Activated CD4-positive, alpha-beta T cell treated with anti-CD3 and anti-CD28 coated beads, Interleukin-2, amount 50 U/mL, for 48 hours (primary cell): ENCODE data around the gene KCNC3.

ENCODE experiments used
- DNase-seq, 2 experiments: peaks; one replicate each; pipeline ENCODE4 v3.0.0-alpha.2; 2020

Gene KCNC3

GRCh38 chr19:50326101-50326664 lies 3.0 kb downstream of the KCNC3 start:
- no peak for DNase-seq

GRCh38 chr19:50325310-50326100 lies 3.7 kb downstream of the KCNC3 start:
- DNase-seq = peak; percentile 72 to 78

- DNase-seq = no peak
Measured at GRCh38 chr19:50324331-50324730, 4.8 kb downstream of the KCNC3 start.

- no peak for DNase-seq
Measured at GRCh38 chr19:50323782-50324133, 5.4 kb downstream of the KCNC3 start.

- DNase-seq = no peak
Measured at GRCh38 chr19:50322931-50323781, 6.0 kb downstream of the KCNC3 start.

GRCh38 chr19:50322234-50322633 lies 6.9 kb downstream of the KCNC3 start:
- no peak for DNase-seq

GRCh38 chr19:50321831-50322230 lies 7.3 kb downstream of the KCNC3 start:
- no peak for DNase-seq

GRCh38 chr19:50320596-50320995 lies 8.6 kb downstream of the KCNC3 start:
- DNase-seq = no peak

- no peak for DNase-seq
Measured at GRCh38 chr19:50320051-50320450, 9.1 kb downstream of the KCNC3 start.

- DNase-seq = no peak
Measured at GRCh38 chr19:50319156-50319555, 10.0 kb downstream of the KCNC3 start.

- no peak for DNase-seq
Measured at GRCh38 chr19:50318438-50318837, 10.7 kb downstream of the KCNC3 start.

- no peak for DNase-seq
Measured at GRCh38 chr19:50317115-50317514, 12.1 kb downstream of the KCNC3 start.

- peak; percentile 43 to 52 for DNase-seq
Measured at GRCh38 chr19:50315773-50316448, 13.3 kb downstream of the KCNC3 start.

GRCh38 chr19:50314724-50315708 lies 14.2 kb downstream of the KCNC3 start:
- DNase-seq = no peak

- no peak for DNase-seq
Measured at GRCh38 chr19:50313812-50314536, 15.2 kb downstream of the KCNC3 start.

GRCh38 chr19:50312967-50313811 lies 16.0 kb downstream of the KCNC3 start:
- DNase-seq = no peak

- no peak for DNase-seq
Measured at GRCh38 chr19:50311723-50312635, 17.2 kb downstream of the KCNC3 start.

- no peak for DNase-seq
Measured at GRCh38 chr19:50310759-50311465, 18.3 kb downstream of the KCNC3 start.
